K562 (cell line): ENCODE results near the gene TYW3. TPM values are rescaled to one million over a fixed set of nuclear protein-coding genes. Genes with fewer than 3 reads are reported as not detected.

ENCODE experiments used
- CBX1 ChIP-seq: sonication (generic); IDR thresholded peaks from 2 replicates; pipeline ENCODE4 v1.6.1; 2016; ENCODE audit warnings: antibody characterized with exemption, low read depth, mild to moderate bottlenecking
- E2F3 ChIP-seq: fragments of 250-450 bp; sonication (Bioruptor Pico); IDR thresholded peaks from 2 replicates; pipeline ENCODE4 v1.4.0; 2020; ENCODE audit warnings: mild to moderate bottlenecking
- MEIS2 ChIP-seq: fragments of 450-650 bp; IDR thresholded peaks from 2 replicates; pipeline ENCODE4 v1.6.1; 2014; ENCODE audit warnings: mild to moderate bottlenecking; ENCODE audit not compliant: partially characterized antibody
- MTA1 ChIP-seq: fragments of 450-650 bp; IDR thresholded peaks from 2 replicates; pipeline ENCODE4 v1.6.1; 2017; ENCODE audit warnings: borderline replicate concordance
- PHB ChIP-seq: fragments of 250-450 bp; sonication (Bioruptor Pico); IDR thresholded peaks from 2 replicates; pipeline ENCODE4 v1.5.0; 2021
- RCOR1 ChIP-seq, 2 experiments: IDR thresholded peaks; 2 replicates each; pipeline ENCODE4 v1.6.1; 2012; ENCODE audit warnings: low read depth in 2 of 2, low read length in 2 of 2, borderline replicate concordance in 1 of 2, improper control_type of control experiment in 1 of 2
- SMAD3 ChIP-seq: fragments of 450-650 bp; formaldehyde crosslinking; conservative IDR thresholded peaks from 2 replicates; pipeline ENCODE4 v1.4.0; 2020; ENCODE audit warnings: mild to moderate bottlenecking
- SMARCE1 ChIP-seq: fragments of 450-650 bp; IDR thresholded peaks from 2 replicates; pipeline ENCODE4 v1.7.1; 2016; ENCODE audit warnings: mild to moderate bottlenecking
- SOX6 ChIP-seq: fragments of 450-650 bp; IDR thresholded peaks from 2 replicates; pipeline ENCODE4 v1.6.1; 2014; ENCODE audit warnings: mild to moderate bottlenecking
- THRAP3 ChIP-seq: fragments of 450-650 bp; IDR thresholded peaks from 2 replicates; pipeline ENCODE4 v1.6.1; 2016; ENCODE audit warnings: mild to moderate bottlenecking, inconsistent platforms, borderline replicate concordance
- ZC3H4 ChIP-seq: sonication (generic); formaldehyde crosslinking; IDR thresholded peaks from 2 replicates; pipeline ENCODE4 v1.9.0; 2021; ENCODE audit warnings: missing genetic modification reagents, borderline replicate concordance
- ZNF212 ChIP-seq: fragments of 450-650 bp; formaldehyde crosslinking; IDR thresholded peaks from 2 replicates; pipeline ENCODE4 v1.4.0; 2020; ENCODE audit warnings: mild to moderate bottlenecking
- ZNF354B ChIP-seq: fragments of 250-450 bp; sonication (Bioruptor Pico); IDR thresholded peaks from 2 replicates; pipeline ENCODE4 v1.4.0; 2020
- ZNF586 ChIP-seq: fragments of 450-650 bp; formaldehyde crosslinking; conservative IDR thresholded peaks from 2 replicates; pipeline ENCODE4 v1.4.0; 2020; ENCODE audit warnings: mild to moderate bottlenecking, moderate library complexity
- ZNF589 ChIP-seq: fragments of 200-800 bp; sonication (Bioruptor generic); IDR thresholded peaks from 2 replicates; pipeline ENCODE4 v1.6.1; 2016; ENCODE audit warnings: low read depth, missing genetic modification characterization, missing compliant biosample characterization
- ZNF764 ChIP-seq: fragments of 250-450 bp; sonication (Bioruptor Pico); IDR thresholded peaks from 2 replicates; pipeline ENCODE4 v1.4.0; 2020; ENCODE audit warnings: low read depth, mild to moderate bottlenecking, moderate library complexity
- polyA plus RNA-seq, 8 experiments: library from polyadenylated mRNA; depleted of rRNA in 4 of 8; stranded (reverse) in 5 of 8; unstranded in 3 of 8; fragments of >200 nt; fragmentation: Nextera tagmentation in 2 of 8; fragmentation: Illumina TruSeq in 1 of 8; extraction: Ambion mirVana in 2 of 8; extraction: Trizol in 1 of 8; gene quantifications; 2 replicates each; pipeline versions ENCODE4 v1.2.1 to v1.2.3, GENCODE V29; 2011 to 2014; ENCODE audit warnings: inconsistent platforms in 1 of 8, missing spikeins in 1 of 8
- total RNA-seq, 7 experiments: library from RNA; depleted of rRNA in 6 of 7; stranded (reverse); fragments of >200 nt in 6 of 7; fragmentation: Illumina TruSeq in 2 of 7; extraction: Trizol in 2 of 7; gene quantifications; 2 replicates each; pipeline versions ENCODE4 v1.2.1 to v1.2.3, GENCODE V29; 2011 to 2021; ENCODE audit warnings: low replicate concordance in 1 of 7
- TF ChIP-seq, protein P1 (sequence below): IDR thresholded peaks from 3 replicates; pipeline ENCODE4 v1.6.1; 2011; ENCODE audit warnings: borderline replicate concordance, mild to moderate bottlenecking, moderate library complexity; ENCODE audit not compliant: insufficient read length; ENCODE audit errors: extremely low read depth
- TF ChIP-seq, protein P2 (sequence below), 2 experiments: fragments of 150-350 bp in 1 of 2; IDR thresholded peaks; 2 replicates each; pipeline ENCODE4 v1.6.1; 2012 to 2016; ENCODE audit warnings: low read depth in 2 of 2, low read length in 2 of 2, mild to moderate bottlenecking in 1 of 2, moderate library complexity in 1 of 2
- TF ChIP-seq, protein P3 (sequence below): sonication (generic); formaldehyde crosslinking; IDR thresholded peaks from 2 replicates; pipeline ENCODE4 v1.8.0; 2022; ENCODE audit warnings: missing genetic modification reagents, mild to moderate bottlenecking, moderate library complexity, borderline replicate concordance
- TF ChIP-seq, protein P4 (sequence below): fragments of 450-650 bp; IDR thresholded peaks from 2 replicates; pipeline ENCODE4 v1.6.1; 2018; ENCODE audit warnings: mild to moderate bottlenecking, low read depth; ENCODE audit not compliant: partially characterized antibody

Gene TYW3
- total and polyA plus RNA-seq, 9 of the 15 experiments (the other 6 are each of a cell fraction or from before 2014, with no cell fraction given), result 22.0 to 54.0 (median 41.1) TPM

DNA sequence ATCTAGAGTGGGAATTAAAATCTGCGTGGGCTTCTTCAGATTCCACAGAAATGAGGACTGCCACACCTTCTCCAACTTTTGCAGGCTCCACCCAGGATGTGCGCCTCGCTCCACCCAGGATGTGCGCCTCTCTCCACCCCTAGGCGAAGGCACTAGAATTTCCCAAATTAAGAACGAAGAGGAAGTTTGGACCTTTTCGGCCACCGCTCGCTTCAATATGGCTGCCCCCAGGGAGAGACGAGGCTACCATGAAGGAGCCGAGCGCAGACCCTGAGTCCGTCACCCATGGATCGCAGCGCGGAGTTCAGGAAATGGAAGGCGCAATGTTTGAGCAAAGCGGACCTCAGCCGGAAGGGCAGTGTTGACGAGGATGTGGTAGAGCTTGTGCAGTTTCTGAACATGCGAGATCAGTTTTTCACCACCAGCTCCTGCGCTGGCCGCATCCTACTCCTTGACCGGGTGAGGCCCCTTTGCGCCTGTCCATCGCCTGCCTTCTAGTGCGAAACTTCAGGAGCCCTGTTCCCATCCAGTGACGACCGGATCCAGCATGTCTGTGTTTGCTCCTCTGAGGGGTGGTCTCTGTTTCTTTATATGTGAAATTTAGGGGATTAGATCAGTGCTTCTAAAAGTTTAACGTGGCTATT, at the start of gene TYW3, which contains the start of gene CRYZ (continued):
- TF ChIP-seq THRAP3 (no peak), MTA1 (no peak), ZC3H4 (no peak), E2F3 (no peak), ZNF586 (CRISPR knock-in tag) (no peak), PHB (CRISPR knock-in tag) (no peak), MEIS2 (peak; percentile 1), ZNF764 (CRISPR knock-in tag) (no peak), RCOR1 (IDR thresholded peaks at IDR 0.05; ENCODE audit: borderline replicate concordance in 1 of 2, low read depth in 2 of 2, low read length in 2 of 2) (peak in 1 of 2 experiments; percentile 44; a peak in 1 of 4 replicates), ZNF589 (CRISPR knock-in tag) (no peak; the same call in 1 of the 2 replicates), SOX6 (peak; percentile 46; the same call in 1 of the 2 replicates), ZNF354B (CRISPR knock-in tag) (no peak), CBX1 (peak; percentile 60; the same call in 1 of the 2 replicates), SMAD3 (CRISPR knock-in tag) (no peak), ZNF212 (no peak), SMARCE1 (no peak)
- TF ChIP-seq, protein P1, sequence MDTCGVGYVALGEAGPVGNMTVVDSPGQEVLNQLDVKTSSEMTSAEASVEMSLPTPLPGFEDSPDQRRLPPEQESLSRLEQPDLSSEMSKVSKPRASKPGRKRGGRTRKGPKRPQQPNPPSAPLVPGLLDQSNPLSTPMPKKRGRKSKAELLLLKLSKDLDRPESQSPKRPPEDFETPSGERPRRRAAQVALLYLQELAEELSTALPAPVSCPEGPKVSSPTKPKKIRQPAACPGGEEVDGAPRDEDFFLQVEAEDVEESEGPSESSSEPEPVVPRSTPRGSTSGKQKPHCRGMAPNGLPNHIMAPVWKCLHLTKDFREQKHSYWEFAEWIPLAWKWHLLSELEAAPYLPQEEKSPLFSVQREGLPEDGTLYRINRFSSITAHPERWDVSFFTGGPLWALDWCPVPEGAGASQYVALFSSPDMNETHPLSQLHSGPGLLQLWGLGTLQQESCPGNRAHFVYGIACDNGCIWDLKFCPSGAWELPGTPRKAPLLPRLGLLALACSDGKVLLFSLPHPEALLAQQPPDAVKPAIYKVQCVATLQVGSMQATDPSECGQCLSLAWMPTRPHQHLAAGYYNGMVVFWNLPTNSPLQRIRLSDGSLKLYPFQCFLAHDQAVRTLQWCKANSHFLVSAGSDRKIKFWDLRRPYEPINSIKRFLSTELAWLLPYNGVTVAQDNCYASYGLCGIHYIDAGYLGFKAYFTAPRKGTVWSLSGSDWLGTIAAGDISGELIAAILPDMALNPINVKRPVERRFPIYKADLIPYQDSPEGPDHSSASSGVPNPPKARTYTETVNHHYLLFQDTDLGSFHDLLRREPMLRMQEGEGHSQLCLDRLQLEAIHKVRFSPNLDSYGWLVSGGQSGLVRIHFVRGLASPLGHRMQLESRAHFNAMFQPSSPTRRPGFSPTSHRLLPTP, result no peak
- TF ChIP-seq, protein P2, sequence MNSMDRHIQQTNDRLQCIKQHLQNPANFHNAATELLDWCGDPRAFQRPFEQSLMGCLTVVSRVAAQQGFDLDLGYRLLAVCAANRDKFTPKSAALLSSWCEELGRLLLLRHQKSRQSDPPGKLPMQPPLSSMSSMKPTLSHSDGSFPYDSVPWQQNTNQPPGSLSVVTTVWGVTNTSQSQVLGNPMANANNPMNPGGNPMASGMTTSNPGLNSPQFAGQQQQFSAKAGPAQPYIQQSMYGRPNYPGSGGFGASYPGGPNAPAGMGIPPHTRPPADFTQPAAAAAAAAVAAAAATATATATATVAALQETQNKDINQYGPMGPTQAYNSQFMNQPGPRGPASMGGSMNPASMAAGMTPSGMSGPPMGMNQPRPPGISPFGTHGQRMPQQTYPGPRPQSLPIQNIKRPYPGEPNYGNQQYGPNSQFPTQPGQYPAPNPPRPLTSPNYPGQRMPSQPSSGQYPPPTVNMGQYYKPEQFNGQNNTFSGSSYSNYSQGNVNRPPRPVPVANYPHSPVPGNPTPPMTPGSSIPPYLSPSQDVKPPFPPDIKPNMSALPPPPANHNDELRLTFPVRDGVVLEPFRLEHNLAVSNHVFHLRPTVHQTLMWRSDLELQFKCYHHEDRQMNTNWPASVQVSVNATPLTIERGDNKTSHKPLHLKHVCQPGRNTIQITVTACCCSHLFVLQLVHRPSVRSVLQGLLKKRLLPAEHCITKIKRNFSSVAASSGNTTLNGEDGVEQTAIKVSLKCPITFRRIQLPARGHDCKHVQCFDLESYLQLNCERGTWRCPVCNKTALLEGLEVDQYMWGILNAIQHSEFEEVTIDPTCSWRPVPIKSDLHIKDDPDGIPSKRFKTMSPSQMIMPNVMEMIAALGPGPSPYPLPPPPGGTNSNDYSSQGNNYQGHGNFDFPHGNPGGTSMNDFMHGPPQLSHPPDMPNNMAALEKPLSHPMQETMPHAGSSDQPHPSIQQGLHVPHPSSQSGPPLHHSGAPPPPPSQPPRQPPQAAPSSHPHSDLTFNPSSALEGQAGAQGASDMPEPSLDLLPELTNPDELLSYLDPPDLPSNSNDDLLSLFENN (IDR thresholded peaks at IDR 0.05; ENCODE audit: low read depth in 2 of 2, low read length in 2 of 2), result no peak
- TF ChIP-seq, protein P3, sequence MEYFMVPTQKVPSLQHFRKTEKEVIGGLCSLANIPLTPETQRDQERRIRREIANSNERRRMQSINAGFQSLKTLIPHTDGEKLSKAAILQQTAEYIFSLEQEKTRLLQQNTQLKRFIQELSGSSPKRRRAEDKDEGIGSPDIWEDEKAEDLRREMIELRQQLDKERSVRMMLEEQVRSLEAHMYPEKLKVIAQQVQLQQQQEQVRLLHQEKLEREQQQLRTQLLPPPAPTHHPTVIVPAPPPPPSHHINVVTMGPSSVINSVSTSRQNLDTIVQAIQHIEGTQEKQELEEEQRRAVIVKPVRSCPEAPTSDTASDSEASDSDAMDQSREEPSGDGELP (CRISPR knock-in tag), result peak; percentile 72; the same call in 1 of the 2 replicates
- TF ChIP-seq, protein P4, sequence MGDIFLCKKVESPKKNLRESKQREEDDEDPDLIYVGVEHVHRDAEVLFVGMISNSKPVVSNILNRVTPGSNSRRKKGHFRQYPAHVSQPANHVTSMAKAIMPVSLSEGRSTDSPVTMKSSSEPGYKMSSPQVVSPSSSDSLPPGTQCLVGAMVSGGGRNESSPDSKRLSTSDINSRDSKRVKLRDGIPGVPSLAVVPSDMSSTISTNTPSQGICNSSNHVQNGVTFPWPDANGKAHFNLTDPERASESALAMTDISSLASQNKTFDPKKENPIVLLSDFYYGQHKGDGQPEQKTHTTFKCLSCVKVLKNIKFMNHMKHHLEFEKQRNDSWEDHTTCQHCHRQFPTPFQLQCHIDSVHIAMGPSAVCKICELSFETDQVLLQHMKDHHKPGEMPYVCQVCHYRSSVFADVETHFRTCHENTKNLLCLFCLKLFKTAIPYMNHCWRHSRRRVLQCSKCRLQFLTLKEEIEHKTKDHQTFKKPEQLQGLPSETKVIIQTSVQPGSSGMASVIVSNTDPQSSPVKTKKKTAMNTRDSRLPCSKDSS, result no peak
